Body of pancreas (tissue), 4 donors: ENCODE data around the gene SERTM2.

Experiments
- POLR2A ChIP-seq, 3 donors: fragments of 450-650 bp; IDR thresholded peaks; one replicate each; pipeline ENCODE4 v1.6.1; 2016; ENCODE audit warnings: antibody characterized with exemption in 3 of 3, mild to moderate bottlenecking in 2 of 3
- TF ChIP-seq, protein P1 (sequence below), 7 experiments: fragments of 450-650 bp in 4 of 7; fragments of 200-600 bp in 3 of 7; sonication (generic) in 3 of 7; IDR thresholded peaks; one replicate each; pipeline ENCODE4 v1.5.1; 2016 to 2019; ENCODE audit warnings: antibody characterized with exemption in 7 of 7

DNA sequence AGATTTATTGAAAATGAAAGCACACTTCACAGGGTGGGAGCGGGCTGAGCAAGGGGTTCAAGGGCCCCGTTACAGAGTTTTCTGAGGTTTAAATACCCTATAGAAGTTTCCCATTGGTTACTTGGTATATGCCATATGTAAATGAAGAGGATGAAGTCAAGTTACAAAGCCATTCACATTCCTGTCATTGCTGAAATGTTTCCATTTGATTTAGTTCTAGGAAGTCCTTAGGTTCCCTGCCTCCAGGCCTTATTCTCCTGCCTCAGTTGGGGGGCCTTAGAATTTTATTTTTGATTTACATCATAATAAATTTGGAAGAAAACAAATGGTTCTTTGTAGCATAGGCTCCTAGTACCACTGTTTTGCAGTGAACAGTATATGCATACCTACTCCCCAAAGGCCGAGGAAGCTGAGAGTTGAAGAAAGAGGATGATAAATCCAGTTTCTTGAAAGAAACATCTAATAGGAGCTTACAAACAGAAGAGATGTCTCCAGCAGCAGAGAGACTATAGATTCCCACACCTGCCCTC is 31.8 kb downstream of the SERTM2 start:
- TF ChIP-seq POLR2A (IDR thresholded peaks at IDR 0.05), result no peak
- TF ChIP-seq, protein P1, sequence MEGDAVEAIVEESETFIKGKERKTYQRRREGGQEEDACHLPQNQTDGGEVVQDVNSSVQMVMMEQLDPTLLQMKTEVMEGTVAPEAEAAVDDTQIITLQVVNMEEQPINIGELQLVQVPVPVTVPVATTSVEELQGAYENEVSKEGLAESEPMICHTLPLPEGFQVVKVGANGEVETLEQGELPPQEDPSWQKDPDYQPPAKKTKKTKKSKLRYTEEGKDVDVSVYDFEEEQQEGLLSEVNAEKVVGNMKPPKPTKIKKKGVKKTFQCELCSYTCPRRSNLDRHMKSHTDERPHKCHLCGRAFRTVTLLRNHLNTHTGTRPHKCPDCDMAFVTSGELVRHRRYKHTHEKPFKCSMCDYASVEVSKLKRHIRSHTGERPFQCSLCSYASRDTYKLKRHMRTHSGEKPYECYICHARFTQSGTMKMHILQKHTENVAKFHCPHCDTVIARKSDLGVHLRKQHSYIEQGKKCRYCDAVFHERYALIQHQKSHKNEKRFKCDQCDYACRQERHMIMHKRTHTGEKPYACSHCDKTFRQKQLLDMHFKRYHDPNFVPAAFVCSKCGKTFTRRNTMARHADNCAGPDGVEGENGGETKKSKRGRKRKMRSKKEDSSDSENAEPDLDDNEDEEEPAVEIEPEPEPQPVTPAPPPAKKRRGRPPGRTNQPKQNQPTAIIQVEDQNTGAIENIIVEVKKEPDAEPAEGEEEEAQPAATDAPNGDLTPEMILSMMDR (IDR thresholded peaks at IDR 0.05), result no peak
